Activated CD8-positive, alpha-beta memory T cell treated with anti-CD3 and anti-CD28 coated beads, Interleukin-2, amount 50 U/mL, for 24 hours (primary cell): ENCODE results near the gene BTBD9.
"Not testable (repeated sequence)": the region's sequence is repeated elsewhere in the genome, so short reads cannot be mapped to it uniquely, and the experiment has no call there.

Experiments
- DNase-seq: peaks from one replicate; pipeline ENCODE4 v3.0.0-alpha.2; 2020; ENCODE audit errors: extremely low read depth

BTBD9 gene

GRCh38 chr6:38387971-38388370, 251.8 kb downstream of the BTBD9 start:
- no peak for DNase-seq

GRCh38 chr6:38387461-38387860, 252.3 kb downstream of the BTBD9 start:
- no peak for DNase-seq

- no peak for DNase-seq
Measured at GRCh38 chr6:38378801-38379200, 260.9 kb downstream of the BTBD9 start.

GRCh38 chr6:38375937-38376336, 263.8 kb downstream of the BTBD9 start:
- no peak for DNase-seq

- no peak for DNase-seq
Measured at GRCh38 chr6:38375341-38375740, 264.4 kb downstream of the BTBD9 start.

GRCh38 chr6:38371881-38372280, 267.8 kb downstream of the BTBD9 start:
- no peak for DNase-seq

- DNase-seq, result no peak
Measured at GRCh38 chr6:38370653-38371601, 268.8 kb downstream of the BTBD9 start.

GRCh38 chr6:38367231-38367630, 272.5 kb downstream of the BTBD9 start:
- DNase-seq, result no peak

- DNase-seq, result no peak
Measured at GRCh38 chr6:38366234-38366633, 273.5 kb downstream of the BTBD9 start.

GRCh38 chr6:38364775-38365174, 275.0 kb downstream of the BTBD9 start:
- DNase-seq, result no peak

GRCh38 chr6:38364127-38364526, 275.6 kb downstream of the BTBD9 start:
- DNase-seq, result no peak

- DNase-seq, result no peak
Measured at GRCh38 chr6:38355519-38355918, 284.2 kb downstream of the BTBD9 start.

- DNase-seq, result no peak
Measured at GRCh38 chr6:38354905-38355304, 284.8 kb downstream of the BTBD9 start.

- no peak for DNase-seq
Measured at GRCh38 chr6:38354037-38354381, 285.7 kb downstream of the BTBD9 start.

GRCh38 chr6:38353310-38354036, 286.3 kb downstream of the BTBD9 start:
- no peak for DNase-seq

GRCh38 chr6:38352636-38353035, 287.1 kb downstream of the BTBD9 start:
- no peak for DNase-seq

GRCh38 chr6:38350942-38351341, 288.8 kb downstream of the BTBD9 start:
- DNase-seq, result no peak

- no peak for DNase-seq
Measured at GRCh38 chr6:38350220-38350619, 289.5 kb downstream of the BTBD9 start.

- DNase-seq, result no peak
Measured at GRCh38 chr6:38349795-38350194, 289.9 kb downstream of the BTBD9 start.

- DNase-seq, result no peak
Measured at GRCh38 chr6:38349221-38349620, 290.5 kb downstream of the BTBD9 start.

GRCh38 chr6:38348371-38348770, 291.4 kb downstream of the BTBD9 start:
- no peak for DNase-seq

GRCh38 chr6:38347829-38348228, 291.9 kb downstream of the BTBD9 start:
- not testable (repeated sequence) for DNase-seq
